ES-I3 (cell line): ENCODE results near the gene APH1B.

Experiments used
- H3K36me3 ChIP-seq: 2 replicates; pipeline ENCODE4 v1.6.1; 2013; ENCODE audit warnings: mild to moderate bottlenecking, low read length, control low read depth, moderate library complexity; ENCODE audit not compliant: insufficient read depth
- H3K4me1 ChIP-seq: 2 replicates; pipeline ENCODE4 v1.6.1; 2013; ENCODE audit warnings: mild to moderate bottlenecking, control low read depth, low read length; ENCODE audit not compliant: insufficient read depth
- H3K9ac ChIP-seq: 2 replicates; pipeline ENCODE4 v1.6.1; 2013; ENCODE audit warnings: low read depth, mild to moderate bottlenecking, low read length, moderate library complexity
- H3K9me3 ChIP-seq: 2 replicates; pipeline ENCODE4 v1.6.1; 2013; ENCODE audit warnings: mild to moderate bottlenecking, low read length, moderate library complexity; ENCODE audit not compliant: control insufficient read depth, insufficient read depth

The APH1B gene

DNA sequence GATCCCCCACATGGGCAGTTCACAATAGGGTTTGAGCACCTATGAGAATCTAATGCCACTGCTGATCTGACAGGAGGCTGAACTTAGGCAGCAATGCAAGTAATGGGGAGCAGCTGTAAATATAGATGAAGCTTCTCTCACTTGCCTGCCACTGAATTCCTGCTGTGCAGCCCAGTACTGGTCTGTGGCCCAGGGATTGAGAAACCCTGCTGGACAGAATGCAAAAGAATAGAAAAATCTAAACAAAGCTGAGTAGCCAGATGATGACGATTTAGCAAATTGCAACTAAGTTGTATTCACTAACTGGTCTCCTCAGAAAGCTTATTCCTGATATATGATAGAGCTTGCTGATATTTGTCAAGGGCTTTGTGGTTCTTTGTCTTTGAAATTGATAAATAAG lies 34.3 kb upstream of the APH1B start:
- H3K36me3 ChIP-seq, result no peaks in the 10 kb centered on the region
- H3K9ac ChIP-seq, result no peak overlapping the region
- H3K4me1 ChIP-seq, result no peaks in the 10 kb centered on the region
- peaks cover 6% of the 10 kb centered on the region; the same call in 1 of the 2 replicates for H3K9me3 ChIP-seq

GRCh38 chr15:63243776-63244175 lies 33.6 kb upstream of the APH1B start:
- H3K9ac ChIP-seq, result no peak overlapping the region
- peaks cover 6% of the 10 kb centered on the region; the same call in 1 of the 2 replicates for H3K9me3 ChIP-seq
- no peaks in the 10 kb centered on the region for H3K4me1 ChIP-seq
- H3K36me3 ChIP-seq, result no peaks in the 10 kb centered on the region

GRCh38 chr15:63244399-63244798 lies 33.0 kb upstream of the APH1B start:
- no peaks in the 10 kb centered on the region for H3K4me1 ChIP-seq
- no peak overlapping the region for H3K9ac ChIP-seq
- H3K36me3 ChIP-seq, result 0 out of 2 replicates have a peak, but pooled peaks cover 2% of the 10 kb centered on the region
- peaks cover 6% of the 10 kb centered on the region; the same call in 1 of the 2 replicates for H3K9me3 ChIP-seq

- Histone ChIP-seq H3K36me3 (0 out of 2 replicates have a peak, but pooled peaks cover 2% of the 10 kb centered on the region), H3K4me1 (no peaks in the 10 kb centered on the region), H3K9ac (no peak overlapping the region), H3K9me3 (peaks cover 6% of the 10 kb centered on the region; the same call in 1 of the 2 replicates)
Measured at GRCh38 chr15:63244976-63245645, 32.3 kb upstream of the APH1B start.

DNA sequence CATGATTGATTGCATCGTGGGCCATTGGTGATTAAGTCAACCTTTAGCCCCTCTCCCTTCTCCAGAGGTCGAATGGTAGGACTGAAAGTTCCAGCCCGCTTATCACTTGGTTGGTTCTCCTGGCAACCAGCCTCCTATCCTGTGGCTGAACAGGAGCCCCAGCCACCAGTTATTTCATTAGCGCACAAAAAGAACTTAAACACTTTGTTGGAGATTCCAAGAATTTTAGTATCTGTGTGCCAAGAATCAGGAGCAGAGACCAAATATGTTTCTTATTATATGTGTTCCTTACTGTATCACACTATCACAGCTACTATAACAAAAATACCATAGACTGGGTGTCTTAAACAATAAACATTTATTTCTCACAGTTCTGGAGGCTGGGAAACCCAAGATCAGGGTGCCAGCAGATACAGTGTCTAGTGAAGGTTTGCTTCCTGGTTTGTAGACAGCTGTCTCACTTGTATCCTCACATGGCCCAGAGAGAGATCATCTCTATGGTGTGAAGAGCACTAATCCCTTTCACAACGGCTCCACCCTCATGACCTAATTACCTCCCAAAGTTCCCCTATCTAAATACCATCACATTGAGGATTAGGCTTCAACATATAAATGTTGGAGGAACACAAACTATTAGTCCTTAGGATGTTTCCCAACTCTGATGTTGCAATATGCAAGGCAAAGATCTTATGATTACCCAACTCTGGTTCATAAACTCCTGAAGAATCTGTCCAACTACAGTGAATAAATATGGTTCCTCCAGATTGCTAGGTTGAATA lies 30.5 kb upstream of the APH1B start:
- Histone ChIP-seq H3K9me3 (peaks cover 6% of the 10 kb centered on the region; the same call in 1 of the 2 replicates), H3K4me1 (no peaks in the 10 kb centered on the region), H3K36me3 (0 out of 2 replicates have a peak, but pooled peaks cover 2% of the 10 kb centered on the region), H3K9ac (no peak overlapping the region)

DNA sequence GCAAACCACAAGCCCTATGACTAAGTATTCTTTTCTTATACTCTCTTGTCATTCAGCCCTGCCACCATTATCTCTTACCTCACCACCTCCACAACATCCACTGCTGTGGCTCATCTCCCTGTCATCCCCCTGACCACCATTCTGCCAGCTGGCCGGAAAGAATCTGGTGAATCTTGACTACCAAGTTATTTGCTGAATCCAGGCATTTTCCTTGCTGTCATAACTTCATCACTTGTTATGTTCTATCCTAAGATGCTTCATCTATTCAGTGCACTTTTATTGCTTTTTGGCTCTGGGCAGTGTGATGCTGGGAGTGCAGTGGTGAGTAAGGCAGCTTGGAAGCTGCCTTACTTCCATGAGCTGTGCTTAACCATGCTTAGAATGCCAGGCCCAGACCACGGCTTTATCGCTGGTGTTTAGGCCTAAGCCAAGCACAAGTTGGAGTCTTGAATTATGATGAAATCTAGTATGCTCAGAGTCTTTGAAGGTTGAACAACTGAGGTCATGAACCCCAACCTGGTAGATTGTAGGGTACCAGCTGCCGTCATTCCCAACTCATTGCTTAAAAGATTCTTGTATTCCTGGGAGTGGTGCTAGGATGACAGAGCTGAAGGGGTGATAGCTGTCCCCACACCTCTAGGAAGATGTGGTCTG lies 27.0 kb upstream of the APH1B start:
- 0 out of 2 replicates have a peak, but pooled peaks cover 2% of the 10 kb centered on the region for H3K36me3 ChIP-seq
- no peak overlapping the region for H3K9ac ChIP-seq
- H3K4me1 ChIP-seq, result peaks cover 4% of the 10 kb centered on the region; the same call in 1 of the 2 replicates

DNA sequence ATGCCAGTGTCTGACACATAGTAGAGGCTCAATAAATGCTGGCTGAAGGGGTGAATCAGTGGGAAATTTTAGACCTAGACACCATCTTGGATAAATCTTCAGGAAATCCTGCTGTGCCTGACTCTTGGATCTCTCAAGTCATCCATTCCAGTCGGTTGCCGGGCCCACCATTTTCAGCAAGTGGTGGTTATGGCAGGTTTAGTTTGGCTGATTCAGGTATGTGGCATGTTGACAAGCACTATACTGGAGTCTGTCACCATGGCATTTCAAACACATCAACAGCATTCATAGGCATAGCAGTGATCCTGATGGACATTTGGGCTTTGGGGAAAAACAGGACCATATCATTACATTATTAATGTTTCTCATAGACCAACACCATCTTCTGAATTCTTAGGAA lies 25.7 kb upstream of the APH1B start:
- Histone ChIP-seq H3K36me3 (0 out of 2 replicates have a peak, but pooled peaks cover 2% of the 10 kb centered on the region), H3K4me1 (peaks cover 12% of the 10 kb centered on the region), H3K9me3 (no peaks in the 10 kb centered on the region), H3K9ac (no peak overlapping the region)

More for the DNA sequence above, 27.0 kb upstream of the APH1B start:
- H3K9me3 ChIP-seq, result no peaks in the 10 kb centered on the region

GRCh38 chr15:63252292-63252691 lies 25.1 kb upstream of the APH1B start:
- Histone ChIP-seq H3K9me3 (no peaks in the 10 kb centered on the region), H3K9ac (no peak overlapping the region), H3K36me3 (0 out of 2 replicates have a peak, but pooled peaks cover 2% of the 10 kb centered on the region), H3K4me1 (peaks cover 17% of the 10 kb centered on the region)

DNA sequence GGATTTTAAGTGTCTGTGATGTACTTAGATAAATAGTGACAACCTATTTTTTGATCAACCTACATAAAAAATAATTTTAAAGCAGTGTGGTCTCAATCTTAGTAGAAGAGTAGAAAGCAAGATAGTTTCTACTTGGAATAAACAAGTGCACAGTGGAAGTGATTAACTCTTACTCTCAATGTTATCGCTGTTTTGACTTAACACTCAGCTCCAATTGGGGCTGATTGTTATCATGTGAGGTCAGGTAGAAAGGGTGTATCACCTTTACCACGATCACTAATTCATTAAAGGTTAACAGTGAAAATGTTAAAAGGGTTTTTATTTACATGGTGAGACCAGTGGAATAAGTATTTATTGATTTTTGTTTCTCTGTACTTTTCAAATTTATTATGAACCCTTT lies 22.4 kb upstream of the APH1B start:
- H3K4me1 ChIP-seq, result peaks cover 19% of the 10 kb centered on the region
- no peaks in the 10 kb centered on the region for H3K36me3 ChIP-seq
- no peak overlapping the region for H3K9ac ChIP-seq
- H3K9me3 ChIP-seq, result no peaks in the 10 kb centered on the region

GRCh38 chr15:63255489-63255990 lies 21.9 kb upstream of the APH1B start:
- H3K4me1 ChIP-seq, result peaks cover 19% of the 10 kb centered on the region
- no peaks in the 10 kb centered on the region for H3K9me3 ChIP-seq
- H3K36me3 ChIP-seq, result no peaks in the 10 kb centered on the region
- H3K9ac ChIP-seq, result no peak overlapping the region

DNA sequence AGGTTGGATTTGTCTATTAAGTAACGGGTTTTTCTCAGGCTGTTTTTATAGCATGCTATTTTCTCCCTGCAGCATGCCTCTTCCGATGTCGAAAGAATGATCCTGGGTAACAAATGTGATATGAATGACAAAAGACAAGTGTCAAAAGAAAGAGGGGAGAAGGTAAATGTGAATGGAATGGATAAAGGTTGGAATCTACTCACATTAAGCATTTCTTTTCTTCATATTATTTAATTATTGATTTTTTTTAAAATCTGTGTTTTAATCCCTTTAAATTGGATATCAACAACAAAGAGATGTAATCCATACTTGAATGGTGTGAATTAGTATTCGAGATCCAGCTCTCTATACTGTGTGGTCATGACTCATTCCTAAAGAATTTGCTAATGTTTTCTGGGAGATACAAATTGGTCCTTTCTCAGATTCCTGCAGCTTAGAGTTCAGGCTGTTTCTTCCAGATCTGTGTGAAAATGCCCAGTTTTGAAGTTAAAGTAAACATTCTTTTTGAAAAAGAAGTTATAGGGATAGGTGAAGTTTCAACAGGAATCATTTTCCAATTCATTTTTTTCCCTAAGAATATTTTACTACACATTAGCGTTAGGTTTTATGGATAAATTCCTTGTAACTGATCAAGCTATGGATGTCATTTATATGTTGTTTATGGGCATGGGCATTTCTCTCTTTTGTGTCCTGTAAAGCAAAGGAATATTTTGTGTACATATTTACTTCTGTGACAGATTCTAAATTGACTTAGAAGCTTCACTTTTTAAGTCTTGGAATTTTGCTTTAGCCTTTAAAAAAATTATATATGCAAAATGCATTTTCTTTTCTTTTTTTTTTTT lies 20.8 kb upstream of the APH1B start:
- H3K36me3 ChIP-seq, result no peaks in the 10 kb centered on the region
- peaks cover 19% of the 10 kb centered on the region for H3K4me1 ChIP-seq
- no peaks in the 10 kb centered on the region for H3K9me3 ChIP-seq
- no peak overlapping the region for H3K9ac ChIP-seq

GRCh38 chr15:63258658-63259057 lies 18.7 kb upstream of the APH1B start:
- Histone ChIP-seq H3K4me1 (peaks cover 19% of the 10 kb centered on the region), H3K36me3 (no peaks in the 10 kb centered on the region; the same call in 1 of the 2 replicates), H3K9ac (no peak overlapping the region), H3K9me3 (no peaks in the 10 kb centered on the region)

DNA sequence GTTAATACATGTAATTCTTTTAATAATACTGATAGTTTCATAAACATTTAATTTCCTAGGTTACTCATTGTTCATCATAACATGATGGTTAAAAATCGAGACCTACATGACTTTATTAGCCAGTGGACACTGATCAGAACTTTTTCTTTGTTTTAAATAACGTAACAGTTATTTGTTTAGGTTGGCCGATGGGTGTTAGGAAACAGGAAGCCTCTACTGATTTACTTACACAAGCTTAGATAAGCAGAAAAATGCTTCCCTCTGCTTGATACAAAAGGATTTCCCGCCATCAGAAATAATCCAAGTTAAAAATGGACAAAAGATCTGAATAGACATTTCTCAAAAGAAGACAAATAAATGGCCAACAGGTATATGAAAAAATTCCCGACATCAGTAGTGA lies 16.6 kb upstream of the APH1B start:
- H3K9me3 ChIP-seq, result no peaks in the 10 kb centered on the region
- H3K36me3 ChIP-seq, result no peaks in the 10 kb centered on the region; the same call in 1 of the 2 replicates
- H3K9ac ChIP-seq, result no peak overlapping the region
- H3K4me1 ChIP-seq, result peaks cover 12% of the 10 kb centered on the region
